ENCODE data around the gene ARHGAP15. TPM values are rescaled to one million over a fixed set of nuclear protein-coding genes. Genes with fewer than 3 reads are reported as not detected.
A peak's percentile ranks its signal among the peaks of the same experiment; 100 is the strongest.

ARHGAP15 gene
- total and polyA plus RNA-seq, 5 donors from 2014 or later: 242 to 285 (median 260) TPM

DNA sequence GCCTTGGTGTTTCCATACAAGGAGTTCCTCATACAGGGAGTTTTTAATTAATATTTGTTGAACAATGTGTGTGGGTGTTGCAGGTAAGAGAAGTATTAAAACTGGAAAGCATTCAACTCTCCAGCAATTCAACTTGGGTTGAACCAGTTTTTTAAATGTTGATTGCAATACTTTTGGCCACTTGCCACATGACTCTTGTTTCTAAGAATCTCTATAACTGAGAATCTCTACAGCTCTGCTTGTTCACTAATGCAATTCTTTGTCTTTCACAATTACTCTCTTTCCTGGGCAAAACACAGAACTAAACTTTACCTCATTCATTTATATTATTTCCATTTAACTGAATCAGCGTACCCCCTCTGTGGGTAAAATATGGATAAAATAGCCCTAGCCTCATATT is 429.4 kb downstream of the ARHGAP15 start:
- Mint-ChIP-seq H3K27ac (peak overlapping the region in 1 of 3 donors; percentile 23), H3K4me3 (no peak overlapping the region), H3K36me3 (peaks cover 49% of the 10 kb centered on the region), H3K27me3 (no peaks in the 10 kb centered on the region), H3K4me1 (peaks cover 5 to 24% (median 9%) of the 10 kb centered on the region in 4 donors), H3K9me3 (peaks cover 0 to 2% (median 0%) of the 10 kb centered on the region in 7 donors)
- H3K36me3 ChIP-seq (ENCODE audit: control insufficient read depth, insufficient read depth, low read length): peaks cover 47% of the 10 kb centered on the region
- H3K27me3 ChIP-seq (ENCODE audit: control insufficient read depth, insufficient read depth, low read length): no peaks in the 10 kb centered on the region
- DNase-seq (peak in 1 of 3 donors; percentile 11), ATAC-seq (ENCODE audit: low read depth in 2 of 2) (no peak)
- H3K27ac ChIP-seq (ENCODE audit: insufficient read depth, low read length, poor library complexity, severe bottlenecking): no peak overlapping the region
- no peak overlapping the region for H3K4me3 ChIP-seq (ENCODE audit: low read depth, low read length)
- H3K4me1 ChIP-seq (ENCODE audit: control insufficient read depth, insufficient read depth, low read length, poor library complexity, severe bottlenecking): no peaks in the 10 kb centered on the region
- no peaks in the 10 kb centered on the region for H3K9me3 ChIP-seq (ENCODE audit: control insufficient read depth in 2 of 2, low read length in 2 of 2)

DNA sequence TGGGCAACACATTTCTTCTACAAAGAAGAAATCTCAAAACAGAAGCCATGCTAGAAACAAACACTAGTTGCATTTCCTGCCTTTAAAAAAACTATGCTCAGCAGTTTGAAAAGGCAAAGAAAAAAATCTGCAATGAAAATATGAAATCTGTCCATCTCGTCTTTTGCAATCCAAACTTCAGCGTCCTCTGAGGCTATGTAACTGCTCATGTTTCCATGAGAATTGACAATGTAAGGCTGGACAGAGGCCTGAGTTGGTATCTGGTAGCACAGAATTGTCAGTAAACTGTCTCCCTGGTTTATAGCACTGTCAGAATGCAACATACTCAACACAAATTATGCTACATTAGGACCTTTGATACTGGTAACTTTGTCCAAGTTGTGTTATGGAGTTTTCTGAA is 429.9 kb downstream of the ARHGAP15 start:
- H3K4me1 ChIP-seq (ENCODE audit: control insufficient read depth, insufficient read depth, low read length, poor library complexity, severe bottlenecking): no peaks in the 10 kb centered on the region
- no peak overlapping the region for H3K4me3 ChIP-seq (ENCODE audit: low read depth, low read length)
- Mint-ChIP-seq H3K36me3 (peaks cover 52% of the 10 kb centered on the region), H3K27me3 (no peaks in the 10 kb centered on the region), H3K4me1 (peaks cover 5 to 28% (median 9%) of the 10 kb centered on the region in 4 donors), H3K27ac (peak overlapping the region in 1 of 3 donors; percentile 23), H3K9me3 (peaks cover 0 to 2% (median 0%) of the 10 kb centered on the region in 7 donors), H3K4me3 (no peak overlapping the region)
- no peak overlapping the region for H3K27ac ChIP-seq (ENCODE audit: insufficient read depth, low read length, poor library complexity, severe bottlenecking)
- no peak for DNase-seq
- no peaks in the 10 kb centered on the region for H3K9me3 ChIP-seq (ENCODE audit: control insufficient read depth in 2 of 2, low read length in 2 of 2)
- ATAC-seq (ENCODE audit: low read depth in 2 of 2): no peak
- no peaks in the 10 kb centered on the region for H3K27me3 ChIP-seq (ENCODE audit: control insufficient read depth, insufficient read depth, low read length)
- H3K36me3 ChIP-seq (ENCODE audit: control insufficient read depth, insufficient read depth, low read length): peaks cover 47% of the 10 kb centered on the region

DNA sequence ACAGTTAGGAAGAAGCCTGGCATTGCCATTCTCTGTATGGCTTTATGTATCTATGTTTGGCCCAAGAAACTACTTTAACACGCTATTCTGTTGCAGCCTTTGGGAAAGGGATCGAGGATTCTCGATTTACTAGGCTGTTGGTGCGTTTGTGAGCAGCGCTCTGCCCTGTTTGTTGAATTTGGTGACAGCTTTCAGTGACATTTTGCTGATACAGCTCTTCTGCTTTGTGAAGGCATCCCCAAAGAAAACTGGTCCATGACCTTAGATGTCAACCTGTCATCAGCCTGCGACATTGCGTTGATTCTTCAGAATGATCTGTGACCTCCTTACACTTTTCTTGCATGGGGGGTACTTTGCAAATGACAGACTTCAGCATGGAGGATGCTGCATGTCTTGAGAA is 431.5 kb downstream of the ARHGAP15 start:
- H3K27ac Mint-ChIP-seq: no peak overlapping the region
- H3K27me3 Mint-ChIP-seq: no peaks in the 10 kb centered on the region
- H3K4me3 ChIP-seq (ENCODE audit: low read depth, low read length): no peak overlapping the region
- peaks cover 5 to 36% (median 9%) of the 10 kb centered on the region in 4 donors for H3K4me1 Mint-ChIP-seq
- ATAC-seq (ENCODE audit: low read depth in 2 of 2) (no peak), DNase-seq (no peak)
- no peak overlapping the region for H3K27ac ChIP-seq (ENCODE audit: insufficient read depth, low read length, poor library complexity, severe bottlenecking)
- H3K36me3 Mint-ChIP-seq: peaks cover 58% of the 10 kb centered on the region
- H3K9me3 Mint-ChIP-seq: peaks cover 0 to 2% (median 0%) of the 10 kb centered on the region in 7 donors
- H3K9me3 ChIP-seq (ENCODE audit: control insufficient read depth in 2 of 2, low read length in 2 of 2): no peaks in the 10 kb centered on the region
- no peak overlapping the region for H3K4me3 Mint-ChIP-seq
- H3K36me3 ChIP-seq (ENCODE audit: control insufficient read depth, insufficient read depth, low read length): peaks cover 48% of the 10 kb centered on the region
- H3K4me1 ChIP-seq (ENCODE audit: control insufficient read depth, insufficient read depth, low read length, poor library complexity, severe bottlenecking): no peaks in the 10 kb centered on the region
- H3K27me3 ChIP-seq (ENCODE audit: control insufficient read depth, insufficient read depth, low read length): no peaks in the 10 kb centered on the region

DNA sequence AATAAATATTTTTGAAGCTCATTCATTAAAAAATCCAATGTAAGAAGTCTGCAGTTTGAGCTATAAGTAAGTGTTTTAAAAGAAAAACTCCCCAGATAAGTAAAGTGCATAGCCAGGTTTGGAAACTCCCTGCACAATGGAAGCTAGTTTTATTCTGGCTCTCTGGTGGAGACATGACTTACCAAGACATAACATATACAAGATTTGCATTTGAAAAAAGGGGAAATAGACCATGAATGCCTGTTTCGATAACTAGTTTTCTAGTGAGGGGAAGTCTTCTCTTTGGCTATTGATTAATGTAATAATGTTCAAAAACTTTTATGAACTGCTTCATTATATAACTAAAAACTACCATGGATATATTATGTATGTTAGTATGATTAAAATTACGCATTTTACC is 435.2 kb downstream of the ARHGAP15 start:
- Mint-ChIP-seq H3K36me3 (peaks cover 57% of the 10 kb centered on the region), H3K27me3 (no peaks in the 10 kb centered on the region), H3K4me3 (no peak overlapping the region), H3K9me3 (peaks cover 0 to 7% (median 2%) of the 10 kb centered on the region in 7 donors), H3K27ac (peak overlapping the region in 1 of 3 donors; percentile 76), H3K4me1 (peaks cover 0 to 16% (median 9%) of the 10 kb centered on the region in 4 donors)
- no peak overlapping the region for H3K4me3 ChIP-seq (ENCODE audit: low read depth, low read length)
- no peaks in the 10 kb centered on the region for H3K9me3 ChIP-seq (ENCODE audit: control insufficient read depth in 2 of 2, low read length in 2 of 2)
- H3K36me3 ChIP-seq (ENCODE audit: control insufficient read depth, insufficient read depth, low read length): peaks cover 30% of the 10 kb centered on the region
- DNase-seq (no peak), ATAC-seq (ENCODE audit: low read depth in 2 of 2) (no peak)
- H3K4me1 ChIP-seq (ENCODE audit: control insufficient read depth, insufficient read depth, low read length, poor library complexity, severe bottlenecking): no peaks in the 10 kb centered on the region
- no peak overlapping the region for H3K27ac ChIP-seq (ENCODE audit: insufficient read depth, low read length, poor library complexity, severe bottlenecking)
- no peaks in the 10 kb centered on the region for H3K27me3 ChIP-seq (ENCODE audit: control insufficient read depth, insufficient read depth, low read length)

DNA sequence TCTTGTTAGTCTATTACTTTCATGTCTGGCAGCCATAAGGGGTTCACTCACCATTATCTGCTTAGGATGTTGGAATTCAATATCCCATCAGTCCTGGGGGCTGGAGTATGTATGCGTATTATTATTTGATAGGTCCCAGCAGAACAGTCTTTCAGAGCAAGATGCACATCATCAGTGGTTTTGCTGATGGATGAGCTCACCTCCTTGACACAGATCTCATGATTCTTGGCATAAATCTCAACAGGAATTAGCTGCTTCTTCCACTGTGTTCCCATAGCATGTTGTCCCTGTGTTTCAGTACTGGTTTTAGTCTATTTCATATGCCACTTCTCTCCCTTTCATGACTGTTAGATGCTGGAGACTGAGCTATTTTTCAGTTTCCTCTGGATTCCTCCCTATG is 442.5 kb downstream of the ARHGAP15 start:
- Histone ChIP-seq H3K4me1 (ENCODE audit: control insufficient read depth, insufficient read depth, low read length, poor library complexity, severe bottlenecking) (no peaks in the 10 kb centered on the region), H3K9me3 (ENCODE audit: control insufficient read depth in 2 of 2, low read length in 2 of 2) (no peaks in the 10 kb centered on the region), H3K27me3 (ENCODE audit: control insufficient read depth, insufficient read depth, low read length) (no peaks in the 10 kb centered on the region), H3K27ac (ENCODE audit: insufficient read depth, low read length, poor library complexity, severe bottlenecking) (no peak overlapping the region), H3K4me3 (ENCODE audit: low read depth, low read length) (no peak overlapping the region), H3K36me3 (ENCODE audit: control insufficient read depth, insufficient read depth, low read length) (peaks cover 17% of the 10 kb centered on the region)
- H3K4me3 Mint-ChIP-seq: no peak overlapping the region
- peaks cover 57% of the 10 kb centered on the region for H3K36me3 Mint-ChIP-seq
- no peaks in the 10 kb centered on the region for H3K27me3 Mint-ChIP-seq
- ATAC-seq (ENCODE audit: low read depth in 2 of 2) (no peak), DNase-seq (no peak)
- peaks cover 14 to 38% (median 17%) of the 10 kb centered on the region in 4 donors for H3K4me1 Mint-ChIP-seq
- peak overlapping the region in 1 of 3 donors; percentile 52 for H3K27ac Mint-ChIP-seq
- H3K9me3 Mint-ChIP-seq: peaks cover 0 to 7% (median 0%) of the 10 kb centered on the region in 7 donors

DNA sequence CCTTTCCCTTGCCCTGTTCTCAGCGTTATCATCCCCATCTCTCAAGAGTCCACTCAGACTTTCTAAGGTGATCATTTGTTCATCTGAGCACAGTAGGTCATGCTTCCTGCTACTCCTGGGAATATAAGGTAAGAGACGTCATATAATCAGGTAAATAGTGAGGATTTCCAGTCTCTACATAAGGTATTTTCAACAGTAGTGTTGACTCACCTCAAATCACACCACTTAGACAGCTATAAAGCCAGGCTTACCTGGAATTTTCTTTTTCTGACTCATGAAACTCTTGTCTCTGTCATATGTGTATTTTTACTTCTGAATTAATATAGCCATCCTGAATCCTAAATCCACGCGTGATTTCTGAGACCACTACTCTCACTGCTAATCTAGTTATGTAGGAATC is 443.2 kb downstream of the ARHGAP15 start:
- no peak for DNase-seq
- no peak for ATAC-seq (ENCODE audit: low read depth in 2 of 2)
- peaks cover 0 to 5% (median 0%) of the 10 kb centered on the region in 7 donors for H3K9me3 Mint-ChIP-seq
- H3K27ac Mint-ChIP-seq: peak overlapping the region; percentile 30 to 32 (median 31)
- H3K9me3 ChIP-seq (ENCODE audit: control insufficient read depth in 2 of 2, low read length in 2 of 2): no peaks in the 10 kb centered on the region
- no peaks in the 10 kb centered on the region for H3K27me3 Mint-ChIP-seq
- peaks cover 13 to 38% (median 16%) of the 10 kb centered on the region in 4 donors for H3K4me1 Mint-ChIP-seq
- peaks cover 12% of the 10 kb centered on the region for H3K36me3 ChIP-seq (ENCODE audit: control insufficient read depth, insufficient read depth, low read length)
- no peaks in the 10 kb centered on the region for H3K27me3 ChIP-seq (ENCODE audit: control insufficient read depth, insufficient read depth, low read length)
- H3K4me3 ChIP-seq (ENCODE audit: low read depth, low read length): no peak overlapping the region
- H3K4me1 ChIP-seq (ENCODE audit: control insufficient read depth, insufficient read depth, low read length, poor library complexity, severe bottlenecking): no peaks in the 10 kb centered on the region
- peaks cover 50% of the 10 kb centered on the region for H3K36me3 Mint-ChIP-seq
- no peak overlapping the region for H3K4me3 Mint-ChIP-seq
- H3K27ac ChIP-seq (ENCODE audit: insufficient read depth, low read length, poor library complexity, severe bottlenecking): no peak overlapping the region

DNA sequence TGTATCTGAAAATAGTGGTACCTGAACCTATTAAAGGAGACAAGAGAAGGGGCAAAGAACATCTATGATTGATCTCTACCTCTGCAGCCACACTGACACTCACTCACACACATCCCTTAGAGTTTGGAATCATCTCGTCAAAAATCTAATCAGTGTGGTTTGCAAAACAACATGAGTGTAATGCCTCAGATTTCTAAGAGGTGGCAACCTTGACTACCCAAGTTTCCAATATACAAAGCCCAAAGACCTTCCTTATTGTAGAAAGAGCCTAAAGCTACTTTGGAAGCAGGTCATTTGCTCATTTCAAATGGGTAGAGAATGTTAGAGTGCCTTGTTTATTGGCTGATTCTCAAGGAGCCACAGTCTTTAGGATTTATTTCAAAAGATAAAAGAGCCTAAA is 444.9 kb downstream of the ARHGAP15 start:
- Histone ChIP-seq H3K36me3 (ENCODE audit: control insufficient read depth, insufficient read depth, low read length) (peaks cover 9% of the 10 kb centered on the region), H3K27me3 (ENCODE audit: control insufficient read depth, insufficient read depth, low read length) (no peaks in the 10 kb centered on the region), H3K9me3 (ENCODE audit: control insufficient read depth in 2 of 2, low read length in 2 of 2) (no peaks in the 10 kb centered on the region), H3K4me3 (ENCODE audit: low read depth, low read length) (no peak overlapping the region), H3K27ac (ENCODE audit: insufficient read depth, low read length, poor library complexity, severe bottlenecking) (no peak overlapping the region), H3K4me1 (ENCODE audit: control insufficient read depth, insufficient read depth, low read length, poor library complexity, severe bottlenecking) (no peaks in the 10 kb centered on the region)
- DNase-seq: no peak
- no peak for ATAC-seq (ENCODE audit: low read depth in 2 of 2)
- Mint-ChIP-seq H3K9me3 (peaks cover 0 to 5% (median 0%) of the 10 kb centered on the region in 7 donors), H3K27me3 (no peaks in the 10 kb centered on the region), H3K27ac (no peak overlapping the region), H3K36me3 (peaks cover 39% of the 10 kb centered on the region), H3K4me3 (no peak overlapping the region), H3K4me1 (peaks cover 15 to 37% (median 17%) of the 10 kb centered on the region in 4 donors)

DNA sequence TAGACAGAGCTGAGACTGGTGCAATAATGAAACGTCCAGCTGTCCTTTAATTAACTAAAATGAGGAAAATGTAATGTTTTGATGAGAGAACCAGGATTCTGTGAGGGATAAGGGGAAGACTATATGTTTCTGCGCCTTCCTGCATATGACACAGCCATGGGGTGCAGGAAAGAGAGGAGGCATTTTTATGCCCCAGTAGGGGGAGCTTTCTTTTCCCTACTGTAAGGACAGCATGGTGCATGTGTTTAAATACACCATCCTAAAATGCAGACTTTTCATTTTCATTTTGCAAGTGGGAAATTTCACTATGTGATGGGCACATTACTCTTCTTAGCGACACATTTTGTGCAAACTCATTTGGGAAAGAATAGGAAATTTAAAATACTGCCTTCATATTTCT is 446.1 kb downstream of the ARHGAP15 start:
- H3K4me1 Mint-ChIP-seq: peaks cover 13 to 26% (median 16%) of the 10 kb centered on the region in 4 donors
- H3K27me3 Mint-ChIP-seq: no peaks in the 10 kb centered on the region
- H3K9me3 Mint-ChIP-seq: peaks cover 0 to 5% (median 0%) of the 10 kb centered on the region in 7 donors
- Histone ChIP-seq H3K9me3 (ENCODE audit: control insufficient read depth in 2 of 2, low read length in 2 of 2) (no peaks in the 10 kb centered on the region), H3K27me3 (ENCODE audit: control insufficient read depth, insufficient read depth, low read length) (no peaks in the 10 kb centered on the region), H3K4me3 (ENCODE audit: low read depth, low read length) (no peak overlapping the region), H3K36me3 (ENCODE audit: control insufficient read depth, insufficient read depth, low read length) (peaks cover 12% of the 10 kb centered on the region), H3K27ac (ENCODE audit: insufficient read depth, low read length, poor library complexity, severe bottlenecking) (no peak overlapping the region), H3K4me1 (ENCODE audit: control insufficient read depth, insufficient read depth, low read length, poor library complexity, severe bottlenecking) (no peaks in the 10 kb centered on the region)
- no peak overlapping the region for H3K4me3 Mint-ChIP-seq
- ATAC-seq (ENCODE audit: low read depth in 2 of 2) (no peak), DNase-seq (peak in 1 of 3 donors; percentile 6)
- H3K36me3 Mint-ChIP-seq: peaks cover 31% of the 10 kb centered on the region
- H3K27ac Mint-ChIP-seq: peak overlapping the region in 1 of 3 donors; percentile 37

Measured in CD4-positive, CD25-positive, alpha-beta regulatory T cell (primary cell).